GM19043 (cell line): ENCODE results near the gene DDB1.
A peak's percentile ranks its signal among the peaks of the same experiment; 100 is the strongest.

Experiments
- ATAC-seq: cut with Tn5 transposase; IDR thresholded peaks from one replicate; pipeline ENCODE4 v1.9.1; 2021; ENCODE audit warnings: low read depth; ENCODE audit not compliant: unreplicated experiment

The DDB1 gene

DNA sequence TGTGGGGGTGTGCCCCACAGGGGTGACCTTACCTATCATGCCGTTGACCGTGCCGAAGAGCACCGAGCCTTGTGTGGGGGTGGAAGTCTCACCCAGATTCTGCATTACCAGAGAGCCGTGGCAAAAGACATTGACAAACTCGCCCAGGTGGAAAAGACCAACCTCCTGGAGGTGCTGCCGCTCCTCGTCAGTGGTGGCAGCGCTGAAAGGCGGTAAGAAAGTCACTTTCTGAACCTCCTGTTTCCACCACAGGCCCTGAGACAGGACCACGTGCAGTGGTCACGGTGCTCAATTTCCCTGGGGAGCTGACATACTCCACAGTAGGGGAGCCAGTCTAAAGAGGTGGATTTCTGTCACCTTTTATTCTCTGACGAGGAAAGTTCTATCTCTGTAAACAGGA is 30.4 kb downstream of the DDB1 start:
- no peak for ATAC-seq

DNA sequence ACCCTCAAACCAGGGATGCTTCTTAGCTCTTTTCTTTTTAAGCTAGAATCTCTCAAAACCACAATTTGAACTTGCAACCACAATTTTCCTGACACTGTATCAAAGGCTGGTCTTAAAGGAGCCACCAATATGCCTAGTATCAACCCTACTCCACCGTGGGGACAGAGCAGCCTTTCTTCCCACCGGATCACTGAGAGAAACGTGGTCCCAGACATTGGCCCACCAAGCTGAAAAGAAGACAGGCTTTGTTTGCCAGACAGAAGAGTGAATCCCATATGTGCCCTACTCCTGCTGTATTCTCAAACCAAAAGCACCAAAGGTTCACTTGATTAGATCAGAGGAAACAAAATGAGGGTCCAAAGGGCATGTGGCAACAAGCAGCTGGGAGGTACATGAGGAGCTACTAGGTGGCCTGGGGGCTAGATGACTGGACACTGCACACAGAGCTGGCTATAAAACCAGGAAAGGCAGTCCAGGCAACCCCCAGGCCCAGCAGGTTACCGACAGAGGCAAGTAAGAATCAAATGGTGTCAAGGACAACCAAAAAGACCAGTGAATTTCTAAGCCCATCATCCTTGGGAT is 34.2 kb downstream of the DDB1 start:
- no peak for ATAC-seq

DNA sequence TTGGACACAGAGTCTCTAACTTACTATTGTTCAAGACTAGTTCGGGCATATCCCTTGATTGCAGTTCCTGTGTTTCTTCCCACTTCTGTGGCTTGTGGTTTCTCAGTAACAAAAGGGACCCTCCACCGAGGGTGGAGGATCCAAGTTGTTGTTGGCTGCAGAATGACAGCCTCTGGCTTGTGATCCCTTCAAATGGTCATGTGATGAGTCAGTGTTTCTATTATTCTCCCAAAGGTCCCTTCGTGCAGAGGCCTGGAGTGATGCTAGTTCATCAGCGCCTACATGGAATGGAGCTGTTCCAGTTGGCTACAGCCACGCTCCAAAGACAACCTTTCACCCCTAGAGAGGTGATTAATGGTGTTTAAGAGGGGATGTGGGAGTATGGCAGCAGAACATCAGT is 35.2 kb downstream of the DDB1 start:
- no peak for ATAC-seq

DNA sequence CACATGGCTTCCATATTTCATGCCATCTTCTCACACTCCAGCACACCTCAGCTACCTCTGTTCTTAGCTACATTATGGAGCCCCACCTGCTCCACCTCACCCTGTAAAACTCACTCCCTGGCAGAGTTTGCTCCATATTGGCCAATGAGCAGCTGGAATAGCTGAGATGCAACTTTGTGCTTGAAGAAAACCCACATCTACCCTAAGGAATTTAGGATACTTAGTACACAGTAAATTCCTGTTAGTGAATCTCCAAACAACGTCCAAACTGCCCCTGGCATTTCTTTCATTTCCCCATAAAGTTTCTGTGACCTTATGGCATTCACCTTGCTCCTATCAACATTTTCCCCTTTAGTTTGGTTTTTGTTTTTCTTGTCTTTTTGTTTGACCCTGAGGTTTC is 35.6 kb downstream of the DDB1 start:
- no peak for ATAC-seq

DNA sequence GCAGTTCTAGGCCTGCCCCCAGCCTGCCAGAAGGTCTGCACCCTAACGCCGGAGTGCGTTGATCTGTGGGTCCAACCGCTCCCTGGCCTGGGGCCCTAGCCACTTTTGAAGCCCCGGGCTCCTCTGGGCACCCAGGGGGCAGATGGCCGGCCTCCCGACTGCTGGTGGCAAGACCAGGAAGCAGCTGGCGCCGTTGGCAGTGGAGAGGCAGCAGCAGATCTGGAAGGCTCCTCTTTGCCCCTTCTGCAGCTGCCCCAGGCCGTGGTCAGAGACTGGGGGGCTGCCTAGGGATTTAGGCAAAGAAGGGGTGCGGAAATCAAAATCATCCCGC is 37.3 kb downstream of the DDB1 start:
- no peak for ATAC-seq

DNA sequence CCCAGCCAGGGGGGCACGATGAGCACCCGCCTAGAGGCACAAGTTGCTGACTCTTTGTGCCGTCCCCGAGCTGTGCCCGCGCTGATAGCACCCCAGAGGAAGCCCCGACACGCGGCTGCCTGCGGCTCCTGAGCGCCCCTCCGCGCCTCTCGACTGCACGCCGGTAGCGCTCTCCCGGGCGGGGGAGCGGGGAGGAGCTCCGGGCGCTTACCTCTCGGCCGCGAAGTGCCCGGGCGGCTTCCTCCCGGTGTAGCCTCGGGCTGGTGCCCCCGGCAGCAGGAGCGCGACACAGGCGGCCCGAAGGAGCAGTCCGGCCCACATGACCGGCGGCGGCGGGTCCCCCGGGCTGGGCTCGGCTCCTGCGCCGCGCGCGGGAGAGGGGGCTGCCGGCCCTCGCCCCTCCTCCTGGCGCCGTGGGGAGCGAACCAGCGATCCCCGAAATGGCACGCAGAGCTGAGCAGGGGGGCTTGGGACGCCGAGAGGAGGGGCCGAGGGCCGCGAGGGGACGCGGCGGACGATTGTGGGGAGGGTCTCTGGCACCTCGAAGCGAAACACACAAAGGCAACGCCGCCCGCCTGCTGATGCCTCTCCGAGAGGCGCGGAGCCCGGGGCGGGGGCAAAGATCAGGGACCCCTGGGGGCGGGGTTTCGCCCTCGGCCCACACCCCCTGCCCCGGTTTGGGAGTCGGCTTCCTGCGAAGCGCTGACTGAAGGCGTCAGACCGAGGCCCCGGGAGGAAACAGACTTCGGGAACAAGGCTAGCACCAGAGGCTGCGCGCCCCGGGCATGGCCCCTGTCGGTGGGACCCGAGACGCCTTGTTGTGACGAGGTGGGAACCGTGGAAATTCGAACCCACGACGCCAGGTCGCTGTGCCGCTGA is 37.9 kb downstream of the DDB1 start, which contains the start of gene VWCE:
Gene VWCE, minus strand, starts transcription at position 600 of the 879 bp plus-strand sequence. Its CDS starts 279 bp downstream, at position 321.
- ATAC-seq = peak; percentile 72

DNA sequence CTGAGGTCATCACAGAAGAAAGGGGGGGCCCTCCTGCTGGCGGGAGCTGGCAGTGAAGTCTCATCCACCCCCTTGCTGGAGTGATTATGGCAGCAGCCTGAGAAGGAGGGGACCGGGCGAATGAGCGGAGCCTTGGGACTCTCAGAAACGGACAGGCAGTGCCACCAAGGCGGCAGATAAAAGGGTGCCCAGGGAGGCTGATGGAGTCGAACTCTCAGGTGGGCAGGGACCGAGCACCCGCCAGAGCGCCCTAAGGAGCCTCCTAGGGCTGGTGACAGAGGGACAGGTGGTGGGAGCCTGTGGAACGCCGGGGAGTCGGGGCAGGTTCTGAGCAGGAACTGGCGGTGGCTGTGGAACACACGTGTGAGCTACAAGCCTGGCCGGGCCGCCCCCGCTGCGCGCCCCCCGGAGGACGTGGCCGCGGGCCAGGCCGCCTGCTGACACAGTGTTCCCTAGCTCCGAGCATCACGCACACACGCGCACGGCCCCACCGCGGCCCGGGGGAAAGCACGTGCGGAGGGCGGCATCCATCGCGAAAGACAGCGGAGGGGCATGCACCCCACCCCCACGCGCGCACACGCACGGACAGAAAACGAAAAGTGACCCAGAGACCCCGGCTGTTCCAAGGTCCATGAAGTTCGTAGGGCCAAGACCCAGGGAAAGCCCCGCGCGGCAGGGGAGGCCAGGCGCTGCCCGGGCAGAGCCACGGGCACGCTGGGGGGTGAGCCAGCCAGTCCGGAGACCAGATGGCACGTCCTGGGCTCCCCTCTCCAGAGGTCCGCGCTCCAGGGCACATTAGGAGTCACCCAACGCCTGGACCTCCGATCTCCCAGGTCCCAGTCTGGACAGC is 38.8 kb downstream of the DDB1 start:
- ATAC-seq = peak; percentile 23

DNA sequence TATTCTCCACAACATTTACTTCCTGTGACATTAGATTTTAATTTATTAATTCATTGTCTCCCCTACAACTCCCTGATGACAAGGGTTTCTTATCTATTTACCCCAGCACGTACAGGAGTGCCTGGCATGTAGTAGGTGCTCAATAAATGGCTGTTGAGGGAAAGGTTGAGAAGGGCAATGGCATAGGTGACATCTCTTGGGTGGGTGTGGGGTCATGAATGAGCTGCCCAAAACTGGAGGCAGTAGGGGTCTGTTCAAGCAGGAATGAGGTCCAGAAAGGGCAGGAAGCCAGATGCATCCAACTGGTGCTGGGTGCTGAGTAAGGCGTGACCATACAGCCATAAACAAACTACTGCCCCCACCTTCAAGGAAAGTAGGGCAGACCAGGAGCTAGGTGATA is 40.5 kb downstream of the DDB1 start:
- no peak for ATAC-seq

DNA sequence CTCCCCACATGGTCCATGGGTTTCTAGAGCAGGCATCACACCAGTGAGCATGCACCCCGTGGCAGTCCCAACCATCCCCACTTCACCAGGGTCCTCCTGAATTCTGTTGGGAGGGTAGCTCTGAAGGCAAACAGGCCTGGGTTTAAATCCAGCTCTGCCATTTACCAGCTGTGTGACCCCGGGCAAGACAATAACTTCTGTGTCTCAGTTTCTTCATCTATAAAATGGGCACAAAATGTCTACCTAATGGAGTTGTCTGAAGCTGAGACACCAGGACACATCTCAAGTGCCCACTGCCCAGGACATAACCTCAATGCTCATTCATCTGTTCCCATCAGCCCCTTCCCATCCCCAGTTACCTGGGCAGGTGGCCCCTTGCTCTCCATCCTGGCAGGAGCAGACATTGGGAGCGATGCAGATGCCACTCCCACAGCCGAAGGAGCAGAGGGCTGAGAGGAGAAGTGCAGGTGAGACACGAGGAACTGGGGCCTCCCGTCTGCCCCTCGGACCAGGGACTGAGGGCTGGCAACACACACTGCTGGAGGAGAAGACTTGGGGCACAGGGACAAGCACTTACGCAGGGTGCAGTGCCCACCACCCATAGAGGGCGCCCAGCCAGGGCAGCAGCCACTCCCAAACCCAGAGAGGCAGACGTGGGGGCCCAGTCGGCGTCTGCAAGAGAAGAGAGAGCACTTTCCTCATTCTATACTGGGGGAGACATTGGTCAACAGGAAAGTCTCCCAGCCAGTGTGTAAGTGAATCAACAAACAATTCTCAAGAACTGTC is 41.8 kb downstream of the DDB1 start:
- ATAC-seq = no peak

DNA sequence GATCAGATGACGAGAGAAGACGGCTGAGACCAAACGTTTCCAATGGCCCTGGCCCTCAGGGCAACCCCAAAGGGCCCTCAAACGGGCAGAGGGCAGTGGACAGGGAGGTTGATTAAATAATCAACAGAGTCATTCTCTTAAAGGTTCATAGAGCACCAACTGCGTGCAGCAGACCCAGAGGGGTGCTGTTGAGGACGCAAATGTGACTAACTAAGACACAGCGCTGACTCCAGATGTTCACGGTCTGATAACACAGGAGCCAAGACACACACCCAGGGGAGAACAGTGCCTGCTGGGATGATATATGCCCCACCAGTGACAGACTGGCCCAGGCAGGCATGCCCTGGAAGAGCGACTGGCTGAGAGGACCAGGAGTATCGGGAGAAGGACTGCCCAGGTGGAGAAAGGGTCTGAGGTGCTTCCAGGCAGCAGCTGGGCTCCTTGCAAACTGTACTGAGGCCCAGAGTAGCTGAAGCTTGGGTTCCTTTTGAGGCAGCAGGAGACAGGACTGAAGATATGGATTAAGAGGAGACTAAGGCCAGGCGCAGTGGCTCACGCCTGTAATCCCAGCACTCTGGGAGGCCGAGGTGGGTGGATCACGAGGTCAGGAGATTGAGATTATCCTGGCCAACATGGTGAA is 45.4 kb downstream of the DDB1 start:
- ATAC-seq = no peak

DNA sequence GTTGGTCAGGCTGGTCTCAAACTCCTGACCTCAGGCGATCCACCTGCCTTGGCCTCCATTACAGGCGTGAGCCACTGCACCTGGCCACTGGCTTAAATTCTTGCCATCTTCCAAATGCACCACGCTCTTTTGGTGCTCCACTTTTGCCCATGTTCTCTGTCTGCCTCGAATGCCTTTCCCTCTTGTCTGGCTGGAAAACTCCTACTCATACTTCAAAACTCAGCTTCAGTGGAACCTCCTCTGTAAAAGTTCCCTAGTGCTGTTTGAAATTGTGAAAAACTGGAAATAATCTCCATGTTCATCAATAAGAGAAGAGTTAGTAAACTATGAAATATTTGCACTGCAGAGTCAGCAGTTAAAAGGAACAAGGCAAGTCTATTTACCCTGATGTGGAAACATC is 49.3 kb downstream of the DDB1 start:
- ATAC-seq = no peak

DNA sequence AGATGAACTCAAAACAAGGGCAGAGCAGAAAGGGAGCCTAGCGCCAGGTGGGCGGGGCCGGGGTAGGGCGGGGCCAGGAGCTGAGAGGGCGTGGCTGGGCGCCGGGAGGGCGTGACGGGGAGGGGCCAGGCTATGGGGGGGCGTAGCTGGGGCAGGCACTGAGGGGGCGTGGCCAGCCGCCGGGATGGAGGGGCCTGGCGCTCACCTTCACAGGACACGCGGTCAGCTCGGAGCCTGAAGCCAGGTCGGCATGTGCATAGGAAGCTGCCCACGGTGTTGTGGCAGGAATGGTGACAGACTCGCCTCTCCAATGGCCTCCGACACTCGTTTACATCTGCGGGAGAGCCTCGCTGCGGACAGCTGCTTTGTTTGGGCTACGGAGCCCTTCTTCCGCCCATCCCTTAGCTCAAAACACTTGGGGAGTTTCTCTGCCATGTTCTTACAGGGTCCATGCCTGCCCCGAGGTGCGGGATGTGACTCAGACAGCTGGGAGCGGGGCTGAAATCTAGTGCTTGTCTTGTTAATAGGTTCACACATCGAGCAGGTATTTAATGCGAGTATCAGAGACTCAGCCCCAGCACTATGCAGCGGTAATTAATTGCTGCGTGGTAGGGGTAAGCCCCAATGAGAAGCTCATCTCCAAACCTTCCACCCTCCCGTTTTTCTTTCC is 51.2 kb downstream of the DDB1 start:
- no peak for ATAC-seq

DNA sequence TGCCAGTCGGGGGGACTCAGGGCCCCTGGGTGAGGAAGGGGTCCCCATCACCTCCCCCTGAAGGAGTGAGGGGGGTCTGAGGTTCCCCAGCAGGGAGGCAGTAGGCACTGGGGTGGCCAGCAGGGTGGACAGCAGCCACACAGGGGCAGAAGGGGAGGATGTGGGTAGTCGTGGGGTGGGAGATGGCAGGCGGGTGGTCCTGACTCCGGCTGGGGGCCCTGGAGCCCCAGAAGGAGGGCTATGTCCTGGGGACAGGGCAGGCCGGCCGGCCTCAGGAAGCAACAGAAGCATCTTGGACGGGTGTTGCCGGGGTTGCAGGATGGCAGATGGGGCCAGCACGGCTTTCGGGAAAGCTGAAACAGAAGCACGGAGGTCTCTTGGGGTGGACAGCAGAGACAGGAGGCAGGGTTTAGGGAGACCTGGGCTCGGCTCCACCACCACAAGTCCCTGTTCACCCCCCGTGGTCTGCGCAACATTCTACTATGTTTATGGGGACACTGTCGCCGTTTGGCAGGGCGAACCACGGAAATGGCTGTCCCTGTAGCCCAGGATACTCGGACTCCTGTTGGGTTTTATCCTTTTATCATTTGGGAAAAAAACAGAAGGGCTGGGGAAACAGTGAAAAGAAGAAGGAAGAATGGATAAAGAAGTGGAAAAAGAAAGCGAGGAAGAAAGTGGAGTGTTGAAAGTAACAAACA is 51.9 kb downstream of the DDB1 start:
- ATAC-seq = no peak

DNA sequence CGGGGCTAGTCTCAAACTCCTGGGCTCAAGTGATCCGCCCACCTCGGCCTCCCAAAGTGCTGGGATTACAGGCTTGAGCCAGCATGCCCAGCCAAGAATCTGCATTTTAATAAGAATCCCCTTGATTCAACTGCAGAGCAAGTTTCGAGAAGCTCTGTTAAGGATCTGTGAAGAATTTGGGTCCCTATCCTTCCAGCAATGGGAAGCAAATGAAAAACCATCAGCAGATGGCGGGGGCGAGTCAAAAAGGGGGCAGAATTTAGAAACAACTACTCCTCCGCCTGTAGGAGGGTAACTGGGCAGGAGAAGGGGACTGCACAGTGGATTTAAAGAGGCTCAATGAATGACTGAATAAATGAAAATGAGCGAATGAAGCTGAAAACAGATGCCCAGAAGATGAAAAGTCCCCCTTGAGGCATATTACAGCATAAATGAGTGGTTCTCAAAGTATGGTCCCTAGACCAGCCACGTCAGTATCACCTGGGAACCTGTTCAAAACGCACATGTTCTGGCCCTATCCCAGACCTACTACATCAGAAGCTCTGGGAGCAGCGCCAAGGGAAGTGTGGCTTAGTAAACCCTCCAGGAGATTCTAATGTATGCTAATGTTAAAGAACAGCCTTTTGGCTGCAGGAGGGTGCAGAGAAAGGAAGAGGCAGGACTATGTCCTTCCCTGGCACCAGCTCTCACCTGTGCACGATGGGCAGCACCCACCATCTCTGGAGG is 52.8 kb downstream of the DDB1 start:
- ATAC-seq = no peak

DNA sequence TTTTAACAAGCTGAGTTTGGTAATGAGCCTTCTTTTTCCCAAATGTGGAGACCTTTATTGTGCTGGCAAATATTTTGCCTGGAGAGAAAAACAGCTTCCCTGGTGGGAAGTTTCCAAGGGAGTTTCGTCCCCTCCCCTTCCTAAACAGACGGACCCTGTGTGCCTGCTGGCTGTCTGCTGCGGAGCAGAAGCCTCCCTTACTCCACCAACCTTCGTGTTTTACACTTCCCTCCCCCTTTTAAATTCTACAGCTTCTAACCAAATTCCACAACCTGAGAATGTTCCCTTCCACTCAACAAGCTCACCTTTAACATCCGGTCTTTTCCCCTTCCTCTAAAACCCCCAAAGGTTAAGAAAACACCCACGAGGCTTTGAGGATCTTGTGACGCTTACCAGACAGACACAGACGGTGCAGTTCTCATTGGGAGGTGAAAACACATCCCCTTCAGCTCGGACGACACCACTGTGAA is 54.9 kb downstream of the DDB1 start:
- ATAC-seq = no peak

DNA sequence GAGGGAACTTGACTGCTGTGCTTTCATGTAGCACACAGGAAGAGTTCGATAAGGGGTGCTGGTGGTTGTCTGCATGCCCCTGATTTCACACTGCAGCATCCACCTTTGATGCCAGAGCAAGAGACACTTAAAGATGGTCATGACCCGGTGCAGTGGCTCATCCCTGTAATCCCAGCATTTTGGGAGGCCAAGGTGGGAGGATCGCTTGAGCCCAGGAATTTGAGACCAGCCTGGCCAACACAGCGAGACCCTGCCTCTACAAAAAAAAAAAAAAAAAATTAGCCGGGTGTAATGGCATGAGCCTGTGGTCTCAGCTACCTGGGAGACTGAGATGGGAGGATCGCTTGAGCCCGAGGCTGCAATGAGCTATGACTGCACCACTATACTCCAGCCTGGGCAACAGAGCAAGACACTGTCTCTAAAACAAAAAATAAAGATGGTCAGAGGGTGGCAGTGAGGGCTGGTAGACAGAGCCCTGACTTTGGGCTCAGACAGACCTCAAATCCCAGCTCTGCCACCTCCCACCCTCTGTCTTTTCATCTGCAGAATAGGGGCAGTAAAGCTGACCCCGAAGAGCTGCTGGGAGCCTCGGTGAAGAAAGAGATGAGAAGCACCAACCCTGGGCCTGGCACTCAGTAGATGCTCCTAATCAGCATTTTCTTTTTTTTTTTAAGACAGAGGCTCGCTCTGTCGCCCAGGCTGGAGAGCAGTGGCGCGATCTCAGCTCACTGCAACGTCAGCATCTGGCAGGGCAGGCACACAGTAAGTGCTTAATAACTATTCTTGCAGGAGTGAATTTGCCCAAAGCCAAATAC is 55.5 kb downstream of the DDB1 start:
- ATAC-seq = no peak

DNA sequence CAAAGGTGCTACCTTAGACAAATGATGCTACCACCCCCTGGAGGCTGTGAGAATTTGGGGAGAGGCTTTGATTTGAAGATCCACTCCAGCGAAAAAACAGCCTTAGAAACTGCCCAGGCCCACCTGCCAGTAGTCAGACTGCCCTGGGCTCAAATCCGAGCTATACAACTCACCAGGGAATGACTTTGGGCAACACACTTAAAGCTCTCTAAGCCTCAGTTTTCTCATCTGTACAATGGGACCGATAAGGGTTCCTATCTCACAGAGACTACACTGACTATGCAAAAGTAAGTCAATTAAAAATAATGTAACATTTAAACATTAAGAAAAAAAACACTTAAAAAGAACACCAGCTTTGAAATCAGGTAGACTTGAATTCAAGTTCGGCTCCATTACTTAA is 57.7 kb downstream of the DDB1 start:
- no peak for ATAC-seq
